Hepatocyte (in vitro differentiated cells): Measurements from ENCODE around the gene ABLIM2. TPM values are rescaled to one million over a fixed set of nuclear protein-coding genes. Genes with fewer than 3 reads are reported as not detected.

Experiments used
- DNase-seq: peaks from one replicate; pipeline ENCODE4 v3.0.0-alpha.2; 2016; ENCODE audit warnings: low spot score
- H2AFZ ChIP-seq: fragments of 200-600 bp; sonication (generic); 2 replicates; pipeline ENCODE4 v1.6.0; 2016; ENCODE audit warnings: antibody characterized with exemption, mild to moderate bottlenecking
- H3K27ac ChIP-seq: fragments of 200-600 bp; sonication (generic); 2 replicates; pipeline ENCODE4 v1.5.1; 2016; ENCODE audit warnings: mild to moderate bottlenecking
- H3K27me3 ChIP-seq: fragments of 200-600 bp; sonication (generic); 2 replicates; pipeline ENCODE4 v1.6.1; 2016
- H3K36me3 ChIP-seq: fragments of 200-600 bp; sonication (generic); replicated peaks from 2 replicates; pipeline ENCODE4 v1.5.1; 2016; ENCODE audit warnings: low read depth; ENCODE audit not compliant: insufficient read depth
- H3K4me1 ChIP-seq: fragments of 200-600 bp; sonication (generic); 2 replicates; pipeline ENCODE4 v1.5.1; 2016; ENCODE audit warnings: mild to moderate bottlenecking, moderate library complexity; ENCODE audit not compliant: insufficient read depth
- H3K4me2 ChIP-seq: fragments of 200-600 bp; sonication (generic); 2 replicates; pipeline ENCODE4 v1.6.0; 2016
- H3K4me3 ChIP-seq: fragments of 200-600 bp; sonication (generic); 2 replicates; pipeline ENCODE4 v1.5.1; 2016; ENCODE audit warnings: mild to moderate bottlenecking
- H3K79me2 ChIP-seq: fragments of 200-600 bp; sonication (generic); 2 replicates; pipeline ENCODE4 v1.6.0; 2017; ENCODE audit warnings: mild to moderate bottlenecking
- H3K9me2 ChIP-seq: fragments of 200-600 bp; sonication (generic); replicated peaks from 2 replicates; pipeline ENCODE4 v1.6.0; 2017; ENCODE audit warnings: mild to moderate bottlenecking; ENCODE audit not compliant: insufficient read depth
- H3K9me3 ChIP-seq: fragments of 200-600 bp; sonication (generic); 2 replicates; pipeline ENCODE4 v1.5.1; 2016; ENCODE audit warnings: low read depth, mild to moderate bottlenecking
- H4K20me1 ChIP-seq: fragments of 200-600 bp; sonication (generic); 2 replicates; pipeline ENCODE4 v1.6.0; 2016; ENCODE audit warnings: mild to moderate bottlenecking; ENCODE audit not compliant: insufficient read depth, poor library complexity, severe bottlenecking
- CTCF ChIP-seq: fragments of 200-600 bp; sonication (generic); IDR thresholded peaks from 2 replicates; pipeline ENCODE4 v1.5.1; 2016; ENCODE audit warnings: antibody characterized with exemption, mild to moderate bottlenecking; ENCODE audit not compliant: poor library complexity
- EZH2 ChIP-seq: fragments of 200-600 bp; sonication (generic); IDR thresholded peaks from 2 replicates; pipeline ENCODE4 v1.6.1; 2016; ENCODE audit warnings: antibody characterized with exemption, mild to moderate bottlenecking, borderline replicate concordance
- EZH2phosphoT487 ChIP-seq: fragments of 200-600 bp; sonication (generic); IDR thresholded peaks from one replicate; pipeline ENCODE4 v1.6.1; 2018; ENCODE audit warnings: antibody characterized with exemption, mild to moderate bottlenecking, low read depth, moderate library complexity; ENCODE audit not compliant: unreplicated experiment, severe bottlenecking
- WGBS: methylation state at CpG from one replicate; pipeline ENCODE4 v1.1.6; 2016; ENCODE audit warnings: low lambda C conversion rate; ENCODE audit errors: missing lambda C conversion rate; 5-methylcytosine and 5-hydroxymethylcytosine counted together
- polyA plus RNA-seq: library from polyadenylated mRNA; unstranded; fragments of >200 nt; fragmentation: Nextera tagmentation; extraction: Ambion mirVana; gene quantifications from 2 replicates; pipeline ENCODE4 v1.2.1, GENCODE V29; 2016
- total RNA-seq: library from RNA; depleted of rRNA; stranded (reverse); fragments of >200 nt; gene quantifications from 2 replicates; pipeline ENCODE4 v1.2.3, GENCODE V29; 2014

ABLIM2 gene
- total and polyA plus RNA-seq, 2 experiments from 2014 or later, result 1.7 to 2.0 TPM

- no peak for TF ChIP-seq CTCF
- TF ChIP-seq EZH2phosphoT487, result no peak
- no peak for TF ChIP-seq EZH2
- Histone ChIP-seq H3K79me2 (no peaks in the 10 kb centered on the region), H3K36me3 (no peaks in the 10 kb centered on the region), H4K20me1 (no peaks in the 10 kb centered on the region), H3K4me2 (no peak overlapping the region), H2AFZ (no peak overlapping the region), H3K9me3 (no peaks in the 10 kb centered on the region), H3K27me3 (no peaks in the 10 kb centered on the region), H3K4me3 (no peak overlapping the region), H3K9me2 (no peaks in the 10 kb centered on the region), H3K4me1 (no peaks in the 10 kb centered on the region), H3K27ac (no peak overlapping the region)
- WGBS, result 91% methylated on average over 14 of the region's 16 CpGs
- DNase-seq, result no peak
Measured at GRCh38 chr4:8121292-8122015, 37.2 kb downstream of the ABLIM2 start.

GRCh38 chr4:8120501-8120900 is 38.1 kb downstream of the ABLIM2 start:
- no peaks in the 10 kb centered on the region for H3K79me2 ChIP-seq

GRCh38 chr4:8119877-8120276 is 38.7 kb downstream of the ABLIM2 start:
- Histone ChIP-seq H3K9me2 (no peaks in the 10 kb centered on the region), H3K27me3 (no peaks in the 10 kb centered on the region)
- 92% methylated on average over 17 of the region's 18 CpGs for WGBS

More at GRCh38 chr4:8120501-8120900, 38.1 kb downstream of the ABLIM2 start:
- Histone ChIP-seq H3K27me3 (no peaks in the 10 kb centered on the region), H4K20me1 (no peaks in the 10 kb centered on the region), H2AFZ (no peak overlapping the region), H3K9me3 (no peaks in the 10 kb centered on the region), H3K36me3 (no peaks in the 10 kb centered on the region), H3K4me3 (no peak overlapping the region), H3K27ac (no peak overlapping the region), H3K4me2 (no peak overlapping the region), H3K4me1 (no peaks in the 10 kb centered on the region), H3K9me2 (no peaks in the 10 kb centered on the region)
- no peak for TF ChIP-seq EZH2phosphoT487
- DNase-seq, result no peak
- WGBS, result 70% methylated on average over 12 of the region's 12 CpGs

More at GRCh38 chr4:8119877-8120276, 38.7 kb downstream of the ABLIM2 start:
- no peak for DNase-seq
- H3K27ac ChIP-seq, result no peak overlapping the region
- H2AFZ ChIP-seq, result no peak overlapping the region
- no peaks in the 10 kb centered on the region for H3K4me1 ChIP-seq
- no peaks in the 10 kb centered on the region for H3K79me2 ChIP-seq
- no peaks in the 10 kb centered on the region for H4K20me1 ChIP-seq
- no peak overlapping the region for H3K4me2 ChIP-seq
- no peaks in the 10 kb centered on the region for H3K9me3 ChIP-seq
- H3K36me3 ChIP-seq, result no peaks in the 10 kb centered on the region
- H3K4me3 ChIP-seq, result no peak overlapping the region
- TF ChIP-seq CTCF, result no peak
- no peak for TF ChIP-seq EZH2
- no peak for TF ChIP-seq EZH2phosphoT487
